Loucy (cell line): ENCODE data around the gene GRAMD4.

Experiments used
- H2AFZ ChIP-seq: fragments of 200-600 bp; sonication (generic); 2 replicates; pipeline ENCODE4 v1.6.0; 2016; ENCODE audit warnings: antibody characterized with exemption, mild to moderate bottlenecking, low read length, moderate library complexity
- H3F3A ChIP-seq: fragments of 200-600 bp; 2 replicates; pipeline ENCODE4 v1.6.0; 2016; ENCODE audit warnings: antibody characterized with exemption, low read depth, mild to moderate bottlenecking
- H3K27me3 ChIP-seq: fragments of 200-600 bp; sonication (generic); 2 replicates; pipeline ENCODE4 v1.6.1; 2014; ENCODE audit warnings: low read length, mild to moderate bottlenecking; ENCODE audit not compliant: insufficient read depth, poor library complexity, severe bottlenecking
- H3K36me3 ChIP-seq: fragments of 200-600 bp; sonication (generic); 2 replicates; pipeline ENCODE4 v1.6.1; 2016; ENCODE audit warnings: low read length; ENCODE audit not compliant: insufficient read depth
- H3K4me1 ChIP-seq: fragments of 200-600 bp; sonication (generic); 2 replicates; pipeline ENCODE4 v1.5.1; 2014; ENCODE audit warnings: low read length, mild to moderate bottlenecking; ENCODE audit not compliant: insufficient read depth, poor library complexity, severe bottlenecking
- H3K4me2 ChIP-seq: fragments of 200-600 bp; sonication (generic); 2 replicates; pipeline ENCODE4 v1.6.0; 2014; ENCODE audit warnings: antibody characterized with exemption, low read length, low read depth, mild to moderate bottlenecking; ENCODE audit not compliant: poor library complexity, severe bottlenecking
- H3K4me3 ChIP-seq: fragments of 200-600 bp; sonication (generic); 2 replicates; pipeline ENCODE4 v1.5.1; 2014; ENCODE audit warnings: low read length, mild to moderate bottlenecking, mixed read lengths; ENCODE audit not compliant: poor library complexity, severe bottlenecking
- H3K79me2 ChIP-seq: fragments of 200-600 bp; sonication (generic); 2 replicates; pipeline ENCODE4 v1.6.1; 2014; ENCODE audit warnings: low read length; ENCODE audit not compliant: insufficient read depth
- H3K9ac ChIP-seq: fragments of 200-600 bp; sonication (generic); 2 replicates; pipeline ENCODE4 v1.6.0; 2014; ENCODE audit warnings: mild to moderate bottlenecking, low read depth, low read length, moderate library complexity; ENCODE audit not compliant: poor library complexity, severe bottlenecking
- H3K9me2 ChIP-seq: fragments of 200-600 bp; sonication (generic); replicated peaks from 2 replicates; pipeline ENCODE4 v1.6.1; 2016; ENCODE audit warnings: low read depth, low read length, mixed read lengths
- H3K9me3 ChIP-seq: fragments of 200-600 bp; sonication (generic); 2 replicates; pipeline ENCODE4 v1.6.1; 2014; ENCODE audit warnings: mild to moderate bottlenecking, antibody characterized with exemption, low read length, low read depth; ENCODE audit not compliant: insufficient read depth
- H4K20me1 ChIP-seq: fragments of 200-600 bp; sonication (generic); 2 replicates; pipeline ENCODE4 v1.6.0; 2014; ENCODE audit warnings: antibody characterized with exemption, low read length, mild to moderate bottlenecking; ENCODE audit not compliant: insufficient read depth, poor library complexity, severe bottlenecking
- EZH2phosphoT487 ChIP-seq: fragments of 200-600 bp; IDR thresholded peaks from 2 replicates; pipeline ENCODE4 v1.6.1; 2018; ENCODE audit warnings: antibody characterized with exemption, mild to moderate bottlenecking, moderate library complexity, borderline replicate concordance
- TF ChIP-seq, protein P1 (sequence below): fragments of 200-600 bp; sonication (generic); conservative IDR thresholded peaks from 2 replicates; pipeline ENCODE4 v1.5.1; 2014; ENCODE audit warnings: mild to moderate bottlenecking, antibody characterized with exemption, low read length

The GRAMD4 gene

DNA sequence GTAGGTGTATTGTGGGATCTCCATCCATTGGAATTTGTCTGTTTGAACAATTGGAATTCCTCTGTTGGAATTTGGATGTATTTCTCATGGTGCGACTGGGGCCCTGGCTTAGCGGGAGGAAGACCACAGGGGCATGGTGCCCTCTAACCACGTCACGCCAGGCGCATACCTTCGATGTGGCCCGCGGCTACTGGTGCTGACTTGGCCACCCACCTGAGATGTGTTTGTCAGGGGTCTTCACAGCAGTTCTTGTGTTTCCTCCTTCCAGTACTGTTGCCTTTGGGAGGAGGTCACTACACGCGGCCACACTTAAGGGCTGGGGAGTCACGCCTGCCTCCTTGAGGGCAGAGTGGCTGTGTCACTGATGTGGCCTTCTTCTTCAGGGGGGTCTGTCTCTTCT, 36.6 kb upstream of the GRAMD4 start:
- H3F3A ChIP-seq: no peaks in the 10 kb centered on the region
- no peak overlapping the region for H3K9ac ChIP-seq
- no peak overlapping the region for H2AFZ ChIP-seq
- H3K79me2 ChIP-seq: peaks cover 46% of the 10 kb centered on the region; the same call in 1 of the 2 replicates
- H3K36me3 ChIP-seq: no peaks in the 10 kb centered on the region
- H4K20me1 ChIP-seq: peaks cover 5% of the 10 kb centered on the region
- H3K9me3 ChIP-seq: no peaks in the 10 kb centered on the region
- H3K27me3 ChIP-seq: no peaks in the 10 kb centered on the region
- no peak overlapping the region for H3K4me3 ChIP-seq
- TF ChIP-seq, protein P1, sequence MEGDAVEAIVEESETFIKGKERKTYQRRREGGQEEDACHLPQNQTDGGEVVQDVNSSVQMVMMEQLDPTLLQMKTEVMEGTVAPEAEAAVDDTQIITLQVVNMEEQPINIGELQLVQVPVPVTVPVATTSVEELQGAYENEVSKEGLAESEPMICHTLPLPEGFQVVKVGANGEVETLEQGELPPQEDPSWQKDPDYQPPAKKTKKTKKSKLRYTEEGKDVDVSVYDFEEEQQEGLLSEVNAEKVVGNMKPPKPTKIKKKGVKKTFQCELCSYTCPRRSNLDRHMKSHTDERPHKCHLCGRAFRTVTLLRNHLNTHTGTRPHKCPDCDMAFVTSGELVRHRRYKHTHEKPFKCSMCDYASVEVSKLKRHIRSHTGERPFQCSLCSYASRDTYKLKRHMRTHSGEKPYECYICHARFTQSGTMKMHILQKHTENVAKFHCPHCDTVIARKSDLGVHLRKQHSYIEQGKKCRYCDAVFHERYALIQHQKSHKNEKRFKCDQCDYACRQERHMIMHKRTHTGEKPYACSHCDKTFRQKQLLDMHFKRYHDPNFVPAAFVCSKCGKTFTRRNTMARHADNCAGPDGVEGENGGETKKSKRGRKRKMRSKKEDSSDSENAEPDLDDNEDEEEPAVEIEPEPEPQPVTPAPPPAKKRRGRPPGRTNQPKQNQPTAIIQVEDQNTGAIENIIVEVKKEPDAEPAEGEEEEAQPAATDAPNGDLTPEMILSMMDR: no peak
- no peak for TF ChIP-seq EZH2phosphoT487
- H3K4me2 ChIP-seq: no peak overlapping the region
- H3K4me1 ChIP-seq: peaks cover 34% of the 10 kb centered on the region
- H3K9me2 ChIP-seq: no peaks in the 10 kb centered on the region

GRCh38 chr22:46584081-46584921, 35.9 kb upstream of the GRAMD4 start:
- Histone ChIP-seq H3K4me3 (no peak overlapping the region), H3K9ac (no peak overlapping the region), H2AFZ (no peak overlapping the region), H4K20me1 (peaks cover 5% of the 10 kb centered on the region), H3K4me1 (peaks cover 27% of the 10 kb centered on the region), H3K9me2 (no peaks in the 10 kb centered on the region), H3K27me3 (no peaks in the 10 kb centered on the region), H3K4me2 (no peak overlapping the region), H3K36me3 (no peaks in the 10 kb centered on the region), H3K9me3 (no peaks in the 10 kb centered on the region), H3F3A (no peaks in the 10 kb centered on the region), H3K79me2 (peaks cover 42% of the 10 kb centered on the region; the same call in 1 of the 2 replicates)
- no peak for TF ChIP-seq EZH2phosphoT487
- TF ChIP-seq, protein P1: no peak

DNA sequence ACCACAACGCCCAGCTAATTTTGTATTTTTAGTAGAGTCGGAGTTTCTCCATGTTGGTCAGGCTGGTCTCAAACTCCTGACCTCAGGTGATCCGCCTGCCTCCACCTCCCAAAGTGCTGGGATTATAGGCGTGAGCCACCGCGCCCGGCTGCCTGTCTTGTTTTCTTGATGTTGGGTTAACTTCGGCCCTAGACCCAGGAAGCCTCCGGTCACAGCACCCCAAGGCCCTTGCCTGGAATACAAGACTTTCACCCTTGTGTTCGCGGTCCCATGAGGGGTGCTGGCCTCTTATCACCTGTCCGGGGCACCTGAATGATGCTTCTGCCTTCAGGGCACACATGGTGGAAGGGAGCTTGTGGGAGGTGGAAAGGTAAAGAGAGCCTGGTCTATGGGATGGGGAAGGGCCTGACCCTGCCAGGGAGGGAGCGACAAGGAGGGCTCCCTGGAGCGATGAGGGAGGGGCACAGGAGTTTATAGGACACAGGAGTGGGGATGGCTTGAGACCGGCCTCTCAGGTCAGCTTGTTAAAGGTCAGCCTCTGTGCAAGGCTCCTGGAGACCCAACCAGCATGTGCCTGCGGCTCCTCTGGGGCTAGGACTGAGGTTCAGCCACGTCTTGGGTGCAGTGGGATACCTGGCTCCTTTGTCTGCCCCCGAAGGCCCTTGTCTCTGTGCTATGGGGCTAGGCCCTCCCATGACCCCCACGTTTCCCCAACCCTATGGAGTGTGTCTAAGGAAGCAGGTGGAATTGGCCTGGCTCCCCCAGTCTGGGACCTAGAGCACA, 34.7 kb upstream of the GRAMD4 start:
- no peak overlapping the region for H3K4me2 ChIP-seq
- H3K9me2 ChIP-seq: no peaks in the 10 kb centered on the region
- peaks cover 23% of the 10 kb centered on the region for H3K4me1 ChIP-seq
- no peaks in the 10 kb centered on the region for H3F3A ChIP-seq
- no peaks in the 10 kb centered on the region for H3K27me3 ChIP-seq
- peaks cover 5% of the 10 kb centered on the region for H4K20me1 ChIP-seq
- TF ChIP-seq EZH2phosphoT487: no peak
- TF ChIP-seq, protein P1: no peak
- no peaks in the 10 kb centered on the region for H3K36me3 ChIP-seq
- no peaks in the 10 kb centered on the region for H3K9me3 ChIP-seq
- peaks cover 30% of the 10 kb centered on the region; the same call in 1 of the 2 replicates for H3K79me2 ChIP-seq
- no peak overlapping the region for H2AFZ ChIP-seq
- no peak overlapping the region for H3K9ac ChIP-seq
- H3K4me3 ChIP-seq: no peak overlapping the region
